Stomach smooth muscle (tissue), 2 donors: Measurements from ENCODE around the gene FAT1.
"Not testable (repeated sequence)": the region's sequence is repeated elsewhere in the genome, so short reads cannot be mapped to it uniquely, and the experiment has no call there.

ENCODE experiments used
- H3K27ac ChIP-seq: one replicate; pipeline ENCODE4 v1.7.0; 2013; ENCODE audit warnings: mild to moderate bottlenecking, low read length, inconsistent platforms
- H3K27me3 ChIP-seq, 2 donors: one replicate each; pipeline ENCODE4 v1.7.0; 2013; ENCODE audit warnings: low read length in 2 of 2; ENCODE audit not compliant: insufficient read depth in 2 of 2, control insufficient read depth in 1 of 2
- H3K36me3 ChIP-seq, 2 donors: one replicate each; pipeline ENCODE4 v1.7.0; 2013; ENCODE audit warnings: low read length in 2 of 2; ENCODE audit not compliant: control insufficient read depth in 2 of 2, insufficient read depth in 2 of 2
- H3K4me1 ChIP-seq: one replicate; pipeline ENCODE4 v1.7.0; 2013; ENCODE audit warnings: low read length; ENCODE audit not compliant: control insufficient read depth, insufficient read depth
- H3K4me3 ChIP-seq, 2 donors: one replicate each; pipeline ENCODE4 v1.7.0; 2013; ENCODE audit warnings: low read length in 2 of 2
- H3K9ac ChIP-seq, 2 donors: one replicate each; pipeline ENCODE4 v1.7.0; 2013; ENCODE audit warnings: low read length in 2 of 2, mild to moderate bottlenecking in 1 of 2
- H3K9me3 ChIP-seq, 2 donors: one replicate each; pipeline ENCODE4 v1.7.0; 2013; ENCODE audit warnings: low read length in 2 of 2; ENCODE audit not compliant: control insufficient read depth in 2 of 2
- donor health status: healthy.
- donor health status: Pancreatic carcinoma.

The FAT1 gene

GRCh38 chr4:186684220-186684619 lies 39.4 kb downstream of the FAT1 start:
- peak overlapping the region; percentile 43 for H3K27ac ChIP-seq
- H3K4me3 ChIP-seq = peak overlapping the region; percentile 20 to 52
- no peaks in the 10 kb centered on the region for H3K9me3 ChIP-seq
- peak overlapping the region in 1 of 2 donors; percentile 39 for H3K9ac ChIP-seq
- H3K27me3 ChIP-seq = no peaks in the 10 kb centered on the region
- no peaks in the 10 kb centered on the region for H3K4me1 ChIP-seq
- H3K36me3 ChIP-seq = no peaks in the 10 kb centered on the region

- peaks cover 7% of the 10 kb centered on the region for H3K4me1 ChIP-seq
- no peak overlapping the region for H3K4me3 ChIP-seq
- no peaks in the 10 kb centered on the region for H3K27me3 ChIP-seq
- no peak overlapping the region for H3K9ac ChIP-seq
- H3K27ac ChIP-seq = no peak overlapping the region
- no peaks in the 10 kb centered on the region for H3K36me3 ChIP-seq
- H3K9me3 ChIP-seq = no peaks in the 10 kb centered on the region
These were observed 43.0 kb downstream of the FAT1 start for GRCh38 chr4:186680641-186681040.

DNA sequence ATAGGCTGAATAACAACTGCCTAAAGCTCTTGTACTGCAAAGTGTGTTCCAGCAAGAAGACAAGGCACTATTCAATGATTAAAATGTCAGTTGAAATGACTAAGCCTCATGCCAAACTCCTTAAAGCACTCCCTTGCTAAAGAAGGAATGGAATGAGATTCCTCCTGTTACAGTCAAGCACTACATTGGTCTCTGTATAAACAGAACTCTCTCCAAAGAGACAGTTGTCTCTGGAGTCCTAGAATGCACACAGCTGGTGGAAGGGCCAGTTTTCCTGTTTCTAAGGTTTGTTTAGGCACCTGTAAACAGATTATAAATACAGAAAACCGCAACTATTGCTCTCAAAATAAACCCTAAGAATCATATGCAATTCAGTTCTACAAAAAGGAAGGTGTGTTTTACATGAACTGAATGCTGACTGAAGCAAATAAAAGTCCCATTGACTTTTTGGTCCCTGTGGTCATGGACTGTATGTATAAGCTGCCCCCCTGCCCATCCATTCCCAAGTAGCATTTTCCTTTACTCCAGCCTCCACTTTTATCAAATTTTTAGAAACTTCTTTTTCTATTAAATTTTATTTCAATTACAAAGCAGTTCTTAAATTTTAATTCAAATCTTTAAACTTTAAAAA lies 47.0 kb downstream of the FAT1 start:
- Histone ChIP-seq H3K4me1 (peaks cover 9% of the 10 kb centered on the region), H3K27ac (peak overlapping the region; percentile 50), H3K4me3 (peak overlapping the region in 1 of 2 donors; percentile 9), H3K9me3 (no peaks in the 10 kb centered on the region), H3K36me3 (no peaks in the 10 kb centered on the region), H3K9ac (peak overlapping the region; percentile 13 to 48), H3K27me3 (no peaks in the 10 kb centered on the region)

DNA sequence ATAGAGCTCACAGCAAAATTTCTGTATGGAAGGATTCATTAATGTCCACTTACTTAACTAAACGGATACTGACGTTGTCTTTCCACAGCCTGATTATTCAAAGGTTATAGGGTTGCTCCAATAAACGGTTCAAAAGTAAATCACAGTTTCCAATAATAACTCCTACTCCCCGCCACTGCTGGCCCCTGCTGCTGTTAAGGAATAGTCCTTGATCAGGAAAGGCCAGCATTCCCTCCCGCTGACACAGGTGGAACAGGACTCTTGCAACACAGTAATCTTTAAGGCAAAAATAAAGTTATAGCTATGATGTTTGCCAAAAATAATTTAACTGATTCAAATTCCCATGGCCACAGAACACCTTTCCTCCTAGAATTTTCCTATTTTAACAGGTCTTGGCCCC lies 53.9 kb downstream of the FAT1 start:
- Histone ChIP-seq H3K27me3 (no peaks in the 10 kb centered on the region), H3K4me1 (peaks cover 10% of the 10 kb centered on the region), H3K4me3 (peak overlapping the region in 1 of 2 donors; percentile 28), H3K27ac (no peak overlapping the region), H3K36me3 (no peaks in the 10 kb centered on the region), H3K9ac (peak overlapping the region in 1 of 2 donors; percentile 36), H3K9me3 (no peaks in the 10 kb centered on the region)

DNA sequence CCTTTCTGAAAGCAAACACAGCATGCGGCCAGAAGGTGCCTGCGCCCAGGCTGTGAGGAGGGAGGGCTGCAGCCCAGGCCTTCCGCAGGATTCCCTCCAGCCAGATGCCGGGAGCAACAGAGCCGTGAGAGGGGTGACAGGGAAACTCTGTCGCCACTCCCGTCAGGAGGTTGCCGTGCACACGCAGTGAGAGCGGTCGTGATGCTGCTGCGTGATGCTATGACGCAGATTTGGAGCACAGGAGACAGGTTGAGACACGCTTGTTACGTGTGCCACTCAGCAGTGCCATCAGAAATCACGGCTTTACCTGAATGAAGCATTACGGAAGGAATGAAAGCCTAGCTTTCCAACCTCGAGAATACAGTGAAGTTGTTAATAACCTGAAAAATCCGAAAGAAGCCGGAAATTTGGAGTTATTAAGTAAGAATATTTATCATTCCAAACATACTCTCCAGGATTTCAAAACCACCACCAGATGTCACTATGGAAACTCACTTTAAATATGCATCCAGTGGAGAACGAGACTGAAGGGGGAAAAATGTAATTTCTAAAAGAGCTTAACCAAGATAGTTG lies 54.4 kb downstream of the FAT1 start:
- H3K27ac ChIP-seq = no peak overlapping the region
- peaks cover 10% of the 10 kb centered on the region for H3K4me1 ChIP-seq
- no peaks in the 10 kb centered on the region for H3K9me3 ChIP-seq
- no peaks in the 10 kb centered on the region for H3K27me3 ChIP-seq
- H3K4me3 ChIP-seq = peak overlapping the region; percentile 28 to 47
- peak overlapping the region in 1 of 2 donors; percentile 36 for H3K9ac ChIP-seq
- no peaks in the 10 kb centered on the region for H3K36me3 ChIP-seq

DNA sequence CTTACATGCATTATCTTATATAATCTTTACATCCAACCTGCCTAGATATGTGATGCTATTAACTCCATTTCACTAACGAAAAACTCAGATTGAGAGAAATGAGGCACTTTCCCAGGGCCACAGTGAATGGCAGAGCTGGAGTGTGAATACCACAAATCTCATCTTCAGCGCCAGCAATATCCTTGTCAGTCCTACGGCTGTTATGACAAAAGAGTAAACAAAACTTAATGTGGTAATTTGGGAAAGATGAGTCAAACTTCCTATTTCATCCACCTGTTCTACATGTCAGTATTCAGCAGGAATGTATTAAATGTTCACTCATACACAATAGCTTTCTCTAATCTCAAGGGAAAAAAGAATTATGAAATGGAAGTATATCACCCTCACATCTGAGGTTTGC lies 56.9 kb downstream of the FAT1 start:
- Histone ChIP-seq H3K27me3 (no peaks in the 10 kb centered on the region), H3K27ac (no peak overlapping the region), H3K9me3 (no peaks in the 10 kb centered on the region), H3K9ac (no peak overlapping the region), H3K4me3 (no peak overlapping the region), H3K36me3 (peaks cover 2 to 4% of the 10 kb centered on the region in 2 donors), H3K4me1 (peaks cover 10% of the 10 kb centered on the region)

- H3K9me3 ChIP-seq = no peaks in the 10 kb centered on the region
- H3K36me3 ChIP-seq = peaks cover 4 to 5% of the 10 kb centered on the region in 2 donors
- no peak overlapping the region for H3K4me3 ChIP-seq
- H3K9ac ChIP-seq = no peak overlapping the region
- no peak overlapping the region for H3K27ac ChIP-seq
- peaks cover 10% of the 10 kb centered on the region for H3K4me1 ChIP-seq
- H3K27me3 ChIP-seq = no peaks in the 10 kb centered on the region
These were observed 57.4 kb downstream of the FAT1 start for GRCh38 chr4:186666252-186666651.

- H3K4me3 ChIP-seq = no peak overlapping the region
- H3K27ac ChIP-seq = no peak overlapping the region
These were observed 63.3 kb downstream of the FAT1 start for GRCh38 chr4:186660403-186660802.

DNA sequence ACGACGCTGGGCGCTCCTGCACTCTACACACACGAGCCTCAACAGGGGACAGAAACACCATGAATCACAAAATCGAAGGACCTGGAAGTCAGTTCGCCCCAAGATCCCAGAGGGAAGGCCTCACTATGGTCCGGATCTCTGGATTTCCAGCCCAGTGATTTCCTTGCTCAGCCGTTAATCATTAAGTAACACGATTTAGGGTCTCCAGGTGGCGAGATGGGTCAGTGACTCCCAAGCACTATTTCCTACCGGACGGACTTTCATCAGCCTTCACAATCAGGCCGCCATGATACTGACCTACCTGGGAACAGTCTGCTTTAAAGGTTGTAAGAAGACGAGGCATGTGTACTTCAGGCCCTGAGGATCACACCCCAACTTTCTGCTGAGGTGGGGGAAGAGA lies 63.7 kb downstream of the FAT1 start:
- no peak overlapping the region for H3K9ac ChIP-seq
- H3K36me3 ChIP-seq = peaks cover 10 to 13% of the 10 kb centered on the region in 2 donors
- H3K4me1 ChIP-seq = no peaks in the 10 kb centered on the region
- no peaks in the 10 kb centered on the region for H3K9me3 ChIP-seq
- H3K4me3 ChIP-seq = no peak overlapping the region
- H3K27ac ChIP-seq = no peak overlapping the region
- no peaks in the 10 kb centered on the region for H3K27me3 ChIP-seq

More at GRCh38 chr4:186660403-186660802, 63.3 kb downstream of the FAT1 start:
- Histone ChIP-seq H3K9ac (no peak overlapping the region), H3K36me3 (peaks cover 10 to 13% of the 10 kb centered on the region in 2 donors), H3K9me3 (no peaks in the 10 kb centered on the region), H3K27me3 (no peaks in the 10 kb centered on the region), H3K4me1 (no peaks in the 10 kb centered on the region)

GRCh38 chr4:186659456-186659855 lies 64.2 kb downstream of the FAT1 start:
- H3K27me3 ChIP-seq, H3K9me3 ChIP-seq, H3K4me3 ChIP-seq, H3K4me1 ChIP-seq, H3K27ac ChIP-seq, H3K9ac ChIP-seq: not testable (repeated sequence)
- H3K36me3 ChIP-seq = peaks cover 10 to 13% of the 10 kb centered on the region in 2 donors

DNA sequence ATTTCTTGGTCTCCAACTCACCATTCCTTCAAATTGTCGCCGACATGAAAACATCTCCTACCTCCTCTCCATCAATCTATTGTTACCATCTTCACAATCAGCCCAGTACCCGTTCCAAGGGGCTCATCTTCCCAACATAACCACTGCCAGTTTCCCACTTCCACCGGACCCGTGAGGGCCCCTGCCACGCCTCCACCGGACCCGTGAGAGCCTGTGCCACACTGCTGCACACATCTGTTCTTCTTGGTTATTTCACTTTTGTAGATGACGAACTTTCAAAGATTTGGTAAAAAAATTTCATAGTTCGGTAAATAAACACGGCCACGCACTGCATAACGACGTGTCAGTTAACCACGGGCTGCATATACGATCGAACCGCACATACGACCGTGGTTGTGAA lies 65.0 kb downstream of the FAT1 start:
- Histone ChIP-seq H3K9me3 (no peaks in the 10 kb centered on the region), H3K9ac (no peak overlapping the region), H3K4me1 (no peaks in the 10 kb centered on the region), H3K27me3 (no peaks in the 10 kb centered on the region), H3K27ac (no peak overlapping the region), H3K36me3 (peaks cover 10 to 13% of the 10 kb centered on the region in 2 donors), H3K4me3 (no peak overlapping the region)
